Glutamatergic neuron (in vitro differentiated cells): ENCODE data around the gene CFAP206. TPM values are rescaled to one million over a fixed set of nuclear protein-coding genes. Genes with fewer than 3 reads are reported as not detected.

ENCODE experiments used
- DNase-seq: peaks from one replicate; pipeline ENCODE4 v3.0.0; 2022
- H3K27ac Mint-ChIP-seq: one replicate; pipeline ENCODE4 v1.8.0; 2020; ENCODE audit warnings: mild to moderate bottlenecking, mixed read lengths, inconsistent platforms; ENCODE audit not compliant: unreplicated experiment
- H3K27me3 Mint-ChIP-seq: one replicate; pipeline ENCODE4 v1.8.0; 2020; ENCODE audit warnings: mild to moderate bottlenecking, moderate library complexity, mixed read lengths, inconsistent platforms; ENCODE audit not compliant: unreplicated experiment
- H3K36me3 Mint-ChIP-seq: one replicate; pipeline ENCODE4 v1.8.0; 2020; ENCODE audit warnings: mild to moderate bottlenecking, mixed read lengths, inconsistent platforms; ENCODE audit not compliant: unreplicated experiment
- H3K4me1 Mint-ChIP-seq: one replicate; pipeline ENCODE4 v1.8.0; 2020; ENCODE audit warnings: mild to moderate bottlenecking, low read depth, mixed read lengths, inconsistent platforms; ENCODE audit not compliant: unreplicated experiment
- H3K4me3 Mint-ChIP-seq: one replicate; pipeline ENCODE4 v1.8.0; 2020; ENCODE audit warnings: mild to moderate bottlenecking, mixed read lengths, inconsistent platforms; ENCODE audit not compliant: unreplicated experiment
- H3K9me3 Mint-ChIP-seq: one replicate; pipeline ENCODE4 v1.8.0; 2020; ENCODE audit warnings: mild to moderate bottlenecking, moderate library complexity, mixed read lengths, inconsistent platforms; ENCODE audit not compliant: unreplicated experiment
- CTCF ChIP-seq: fragments of 200-600 bp; sonication (generic); IDR thresholded peaks from one replicate; pipeline ENCODE4 v1.5.0; 2021; ENCODE audit not compliant: partially characterized antibody, unreplicated experiment
- total RNA-seq: library from RNA; stranded (reverse); fragmentation: NEBNext Ultra II Directional; extraction: Animal tissue kit (Norgen Biotek cat#: 25700); gene quantifications from one replicate; pipeline ENCODE4 v1.2.1, GENCODE V29; 2021; ENCODE audit not compliant: unreplicated experiment

CFAP206 gene
- total RNA-seq, 1 donor from 2014 or later, result 1.9 TPM

GRCh38 chr6:87419266-87419665, 11.5 kb downstream of the CFAP206 start:
- H3K27me3 Mint-ChIP-seq, result no peaks in the 10 kb centered on the region
- no peaks in the 10 kb centered on the region for H3K4me1 Mint-ChIP-seq
- H3K4me3 Mint-ChIP-seq, result no peak overlapping the region
- H3K9me3 Mint-ChIP-seq, result no peaks in the 10 kb centered on the region
- no peak for DNase-seq
- TF ChIP-seq CTCF, result no peak
- no peaks in the 10 kb centered on the region for H3K36me3 Mint-ChIP-seq
- H3K27ac Mint-ChIP-seq, result no peak overlapping the region

- no peak overlapping the region for H3K27ac Mint-ChIP-seq
These were observed 12.6 kb downstream of the CFAP206 start for GRCh38 chr6:87420360-87420759.

GRCh38 chr6:87421576-87421975, 13.8 kb downstream of the CFAP206 start:
- no peak for TF ChIP-seq CTCF
- no peak overlapping the region for H3K4me3 Mint-ChIP-seq
- H3K9me3 Mint-ChIP-seq, result no peaks in the 10 kb centered on the region
- H3K4me1 Mint-ChIP-seq, result no peaks in the 10 kb centered on the region
- no peaks in the 10 kb centered on the region for H3K27me3 Mint-ChIP-seq
- no peak overlapping the region for H3K27ac Mint-ChIP-seq
- no peaks in the 10 kb centered on the region for H3K36me3 Mint-ChIP-seq
- DNase-seq, result no peak

More at GRCh38 chr6:87420360-87420759, 12.6 kb downstream of the CFAP206 start:
- Mint-ChIP-seq H3K9me3 (no peaks in the 10 kb centered on the region), H3K36me3 (no peaks in the 10 kb centered on the region), H3K4me3 (no peak overlapping the region), H3K27me3 (no peaks in the 10 kb centered on the region), H3K4me1 (no peaks in the 10 kb centered on the region)
- no peak for DNase-seq
- no peak for TF ChIP-seq CTCF

GRCh38 chr6:87426789-87427188, 19.0 kb downstream of the CFAP206 start:
- H3K9me3 Mint-ChIP-seq, result no peaks in the 10 kb centered on the region
- no peaks in the 10 kb centered on the region for H3K36me3 Mint-ChIP-seq
- no peak for DNase-seq
- H3K4me3 Mint-ChIP-seq, result no peak overlapping the region
- H3K27ac Mint-ChIP-seq, result no peak overlapping the region
- H3K4me1 Mint-ChIP-seq, result no peaks in the 10 kb centered on the region
- no peaks in the 10 kb centered on the region for H3K27me3 Mint-ChIP-seq
- TF ChIP-seq CTCF, result no peak

GRCh38 chr6:87430499-87430898, 22.7 kb downstream of the CFAP206 start:
- no peak overlapping the region for H3K27ac Mint-ChIP-seq
- no peaks in the 10 kb centered on the region for H3K4me1 Mint-ChIP-seq
- DNase-seq, result no peak
- no peaks in the 10 kb centered on the region for H3K27me3 Mint-ChIP-seq
- H3K9me3 Mint-ChIP-seq, result no peaks in the 10 kb centered on the region
- TF ChIP-seq CTCF, result no peak
- H3K4me3 Mint-ChIP-seq, result no peak overlapping the region
- no peaks in the 10 kb centered on the region for H3K36me3 Mint-ChIP-seq
